ENCODE data around the gene DHX35. TPM values are rescaled to one million over a fixed set of nuclear protein-coding genes. Genes with fewer than 3 reads are reported as not detected.
A peak's percentile ranks its signal among the peaks of the same experiment; 100 is the strongest.

The DHX35 gene
- total and polyA plus RNA-seq, 2 experiments from 2014 or later: 4.5 to 10.7 TPM

GRCh38 chr20:38979434-38979833 is 17.3 kb downstream of the DHX35 start:
- Histone ChIP-seq H3K9me3 (ENCODE audit: low read depth) (no peaks in the 10 kb centered on the region), H3K27ac (no peak overlapping the region), H3K79me2 (ENCODE audit: insufficient read depth) (peaks cover 50% of the 10 kb centered on the region), H3K36me3 (ENCODE audit: low read depth) (no peaks in the 10 kb centered on the region), H3K9ac (no peak overlapping the region), H3K4me3 (no peak overlapping the region), H3K4me1 (ENCODE audit: insufficient read depth) (peaks cover 9% of the 10 kb centered on the region), H2AFZ (no peak overlapping the region), H3K4me2 (ENCODE audit: unreplicated experiment) (no peak overlapping the region), H3F3A (ENCODE audit: insufficient read depth) (peaks cover 13% of the 10 kb centered on the region), H3K27me3 (replicated peaks; ENCODE audit: insufficient read depth) (no peaks in the 10 kb centered on the region), H4K20me1 (ENCODE audit: insufficient read depth) (no peaks in the 10 kb centered on the region), H3K9me2 (ENCODE audit: insufficient read depth) (no peaks in the 10 kb centered on the region)
- 96 to 98% methylated on average over 2 of the region's 2 CpGs for WGBS, 2 experiments (ENCODE audit: low coverage in 1 of 2, low lambda C conversion rate in 2 of 2, missing lambda C conversion rate in 2 of 2)
- TF ChIP-seq EZH2 (IDR thresholded peaks at IDR 0.05; ENCODE audit: insufficient read depth, poor library complexity, severe bottlenecking) (no peak), EZH2phosphoT487 (IDR thresholded peaks at IDR 0.05; ENCODE audit: insufficient read depth, low read depth) (no peak)
- in situ Hi-C loops (cut with MboI): no loop called here
- no peak for DNase-seq

GRCh38 chr20:38979842-38980241 is 17.7 kb downstream of the DHX35 start:
- in situ Hi-C loops (cut with MboI): no loop called here
- TF ChIP-seq EZH2phosphoT487 (IDR thresholded peaks at IDR 0.05; ENCODE audit: insufficient read depth, low read depth): no peak
- TF ChIP-seq EZH2 (IDR thresholded peaks at IDR 0.05; ENCODE audit: insufficient read depth, poor library complexity, severe bottlenecking): no peak
- Histone ChIP-seq H3K79me2 (ENCODE audit: insufficient read depth) (peaks cover 48% of the 10 kb centered on the region), H3K9me3 (ENCODE audit: low read depth) (no peaks in the 10 kb centered on the region), H3F3A (ENCODE audit: insufficient read depth) (peaks cover 16% of the 10 kb centered on the region), H4K20me1 (ENCODE audit: insufficient read depth) (no peaks in the 10 kb centered on the region), H3K36me3 (ENCODE audit: low read depth) (no peaks in the 10 kb centered on the region), H3K27me3 (replicated peaks; ENCODE audit: insufficient read depth) (no peaks in the 10 kb centered on the region), H3K4me1 (ENCODE audit: insufficient read depth) (peaks cover 12% of the 10 kb centered on the region), H3K4me2 (ENCODE audit: unreplicated experiment) (no peak overlapping the region), H3K9ac (no peak overlapping the region), H2AFZ (no peak overlapping the region), H3K4me3 (no peak overlapping the region), H3K27ac (no peak overlapping the region), H3K9me2 (ENCODE audit: insufficient read depth) (no peaks in the 10 kb centered on the region)
- 98 to 100% methylated on average over 3 of the region's 3 CpGs for whole genome bisulfite sequencing, 2 experiments (ENCODE audit: low coverage in 1 of 2, low lambda C conversion rate in 2 of 2, missing lambda C conversion rate in 2 of 2)
- no peak for DNase-seq

DNA sequence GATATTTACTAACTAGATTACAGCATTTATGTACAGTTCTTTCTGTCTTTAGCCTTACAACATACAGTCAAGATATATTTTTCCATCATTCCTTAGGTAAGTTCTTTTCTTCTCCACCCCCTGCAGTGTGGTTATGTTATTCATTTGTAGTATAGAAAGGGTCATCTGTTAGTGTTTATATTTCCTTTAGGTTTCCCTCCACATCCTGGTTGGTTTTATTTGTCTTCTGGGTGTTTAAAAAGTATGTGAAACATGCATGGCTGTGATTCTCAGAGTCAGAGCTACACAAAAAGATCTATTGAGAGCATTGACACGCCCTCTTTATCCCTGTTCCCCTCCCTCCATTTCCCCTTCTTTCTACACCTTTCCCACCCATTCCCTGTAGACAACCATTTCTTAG is 20.1 kb downstream of the DHX35 start:
- Histone ChIP-seq H3K27ac (no peak overlapping the region), H3K9me2 (ENCODE audit: insufficient read depth) (no peaks in the 10 kb centered on the region), H3K27me3 (replicated peaks; ENCODE audit: insufficient read depth) (no peaks in the 10 kb centered on the region), H3K4me3 (no peak overlapping the region), H3K4me2 (ENCODE audit: unreplicated experiment) (peak overlapping the region; percentile 12), H3K79me2 (ENCODE audit: insufficient read depth) (peaks cover 43% of the 10 kb centered on the region), H4K20me1 (ENCODE audit: insufficient read depth) (no peaks in the 10 kb centered on the region), H3K36me3 (ENCODE audit: low read depth) (no peaks in the 10 kb centered on the region), H2AFZ (no peak overlapping the region), H3K9ac (no peak overlapping the region), H3K4me1 (ENCODE audit: insufficient read depth) (peaks cover 28% of the 10 kb centered on the region), H3K9me3 (ENCODE audit: low read depth) (no peaks in the 10 kb centered on the region), H3F3A (ENCODE audit: insufficient read depth) (peaks cover 24% of the 10 kb centered on the region)
- no peak for DNase-seq
- TF ChIP-seq EZH2phosphoT487 (IDR thresholded peaks at IDR 0.05; ENCODE audit: insufficient read depth, low read depth) (no peak), EZH2 (IDR thresholded peaks at IDR 0.05; ENCODE audit: insufficient read depth, poor library complexity, severe bottlenecking) (no peak)
- in situ Hi-C loops (cut with MboI): no loop called here
- WGBS, 2 experiments (ENCODE audit: low coverage in 1 of 2, low lambda C conversion rate in 2 of 2, missing lambda C conversion rate in 2 of 2): 86 to 95% methylated on average over 1 of the region's 1 CpG

DNA sequence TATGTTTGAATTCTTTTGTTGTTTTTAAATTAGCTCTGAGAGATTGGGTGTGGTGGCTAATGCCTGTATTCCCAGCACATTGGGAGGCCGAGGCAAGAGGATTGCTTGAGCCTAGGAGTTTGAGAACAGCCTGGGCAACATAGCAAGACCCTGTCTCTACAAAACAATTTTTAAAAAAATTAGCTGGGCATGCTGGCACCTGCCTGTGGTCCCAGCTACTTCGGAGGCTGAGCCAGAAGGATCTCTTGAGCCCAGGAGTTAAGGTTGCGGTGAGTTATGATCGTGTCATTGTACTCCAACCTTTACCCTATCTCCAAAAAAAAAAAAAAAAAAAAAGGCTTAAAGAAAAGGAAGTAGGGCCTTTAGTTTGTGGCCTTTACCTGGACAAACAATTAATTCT is 22.9 kb downstream of the DHX35 start:
- TF ChIP-seq EZH2phosphoT487 (IDR thresholded peaks at IDR 0.05; ENCODE audit: insufficient read depth, low read depth): no peak
- no peaks in the 10 kb centered on the region for H4K20me1 ChIP-seq (ENCODE audit: insufficient read depth)
- 0 out of 2 replicates have a peak overlapping the region, but pooled peaks have one; percentile 16 for H3K27ac ChIP-seq
- H3K9me2 ChIP-seq (ENCODE audit: insufficient read depth): no peaks in the 10 kb centered on the region
- H3K9me3 ChIP-seq (ENCODE audit: low read depth): no peaks in the 10 kb centered on the region
- H3K36me3 ChIP-seq (ENCODE audit: low read depth): no peaks in the 10 kb centered on the region
- no peak for DNase-seq
- peaks cover 28% of the 10 kb centered on the region for H3K4me1 ChIP-seq (ENCODE audit: insufficient read depth)
- in situ Hi-C loops (cut with MboI): no loop called here
- no peak overlapping the region for H3K9ac ChIP-seq
- peak overlapping the region; percentile 32 for H3K4me2 ChIP-seq (ENCODE audit: unreplicated experiment)
- no peak overlapping the region for H3K4me3 ChIP-seq
- H2AFZ ChIP-seq: no peak overlapping the region
- H3K79me2 ChIP-seq (ENCODE audit: insufficient read depth): peaks cover 16% of the 10 kb centered on the region
- no peaks in the 10 kb centered on the region for H3K27me3 ChIP-seq (replicated peaks; ENCODE audit: insufficient read depth)
- peaks cover 24% of the 10 kb centered on the region for H3F3A ChIP-seq (ENCODE audit: insufficient read depth)
- 60 to 64% methylated on average over 4 of the region's 4 CpGs for WGBS, 2 experiments (ENCODE audit: low coverage in 1 of 2, low lambda C conversion rate in 2 of 2, missing lambda C conversion rate in 2 of 2)

Data from GM23248 (cell line).